HepG2 (cell line): ENCODE measurements around the gene THEM5.

Source experiments
- ATF6 ChIP-seq: sonication (generic); formaldehyde crosslinking; conservative IDR thresholded peaks from 2 replicates; pipeline ENCODE4 v1.4.0; 2020; ENCODE audit warnings: missing genetic modification reagents
- BCL3 ChIP-seq: sonication (generic); formaldehyde crosslinking; IDR thresholded peaks from 2 replicates; pipeline ENCODE4 v1.5.1; 2020; ENCODE audit warnings: mild to moderate bottlenecking, missing genetic modification reagents, moderate library complexity
- NFRKB ChIP-seq: fragments of 450-650 bp; IDR thresholded peaks from 2 replicates; pipeline ENCODE4 v1.6.1; 2017
- NKX3-1 ChIP-seq: sonication (generic); formaldehyde crosslinking; IDR thresholded peaks from 2 replicates; pipeline ENCODE4 v1.5.0; 2020; ENCODE audit warnings: missing genetic modification reagents
- NR2F6 ChIP-seq, 2 experiments: IDR thresholded peaks; 2 replicates each; pipeline ENCODE4 v1.6.1; 2016; ENCODE audit warnings: antibody characterized with exemption in 1 of 2, mild to moderate bottlenecking in 1 of 2
- POLR2A ChIP-seq, 2 experiments: IDR thresholded peaks; 2 replicates each; pipeline ENCODE4 v1.6.1; 2011; ENCODE audit warnings: low read depth in 2 of 2, low read length in 2 of 2, mild to moderate bottlenecking in 1 of 2, moderate library complexity in 1 of 2; ENCODE audit not compliant: insufficient read depth in 1 of 2
- SIN3A ChIP-seq: IDR thresholded peaks from 2 replicates; pipeline ENCODE4 v1.6.1; 2011; ENCODE audit warnings: low read depth, mild to moderate bottlenecking, control low read depth, low read length, borderline replicate concordance
- ZMAT5 ChIP-seq: sonication (generic); formaldehyde crosslinking; IDR thresholded peaks from 2 replicates; pipeline ENCODE4 v1.5.0; 2020; ENCODE audit warnings: mild to moderate bottlenecking, low read depth, missing genetic modification reagents, borderline replicate concordance
- ZNF274 ChIP-seq: sonication (generic); formaldehyde crosslinking; IDR thresholded peaks from 2 replicates; pipeline ENCODE4 v1.5.1; 2020; ENCODE audit warnings: mild to moderate bottlenecking, missing genetic modification reagents
- ZNF609 ChIP-seq: sonication (generic); formaldehyde crosslinking; IDR thresholded peaks from 2 replicates; pipeline ENCODE4 v1.4.0; 2020; ENCODE audit warnings: mild to moderate bottlenecking, missing genetic modification reagents, borderline replicate concordance
- ZNF614 ChIP-seq: IDR thresholded peaks from 2 replicates; pipeline ENCODE4 v1.6.1; 2018; ENCODE audit warnings: missing biosample characterization, missing genetic modification reagents, inconsistent platforms, borderline replicate concordance

GRCh38 chr1:151855933-151856332 is 2.4 kb upstream of the THEM5 start:
- TF ChIP-seq NR2F6 (IDR thresholded peaks at IDR 0.05) (no peak), NR2F6 (CRISPR knock-in tag; IDR thresholded peaks at IDR 0.05) (no peak), SIN3A (no peak), BCL3 (CRISPR knock-in tag) (no peak), ATF6 (no peak), NKX3-1 (CRISPR knock-in tag) (no peak), ZMAT5 (CRISPR knock-in tag) (no peak), ZNF274 (CRISPR knock-in tag) (no peak), POLR2A (IDR thresholded peaks at IDR 0.05; ENCODE audit: insufficient read depth in 1 of 2, low read depth in 2 of 2, low read length in 2 of 2) (no peak), NFRKB (no peak), ZNF614 (CRISPR knock-in tag) (no peak), ZNF609 (CRISPR knock-in tag) (no peak)
